ENCODE results near the gene CCL14.
"Not testable (repeated sequence)": the region's sequence is repeated elsewhere in the genome, so short reads cannot be mapped to it uniquely, and the experiment has no call there.

The CCL14 gene

DNA sequence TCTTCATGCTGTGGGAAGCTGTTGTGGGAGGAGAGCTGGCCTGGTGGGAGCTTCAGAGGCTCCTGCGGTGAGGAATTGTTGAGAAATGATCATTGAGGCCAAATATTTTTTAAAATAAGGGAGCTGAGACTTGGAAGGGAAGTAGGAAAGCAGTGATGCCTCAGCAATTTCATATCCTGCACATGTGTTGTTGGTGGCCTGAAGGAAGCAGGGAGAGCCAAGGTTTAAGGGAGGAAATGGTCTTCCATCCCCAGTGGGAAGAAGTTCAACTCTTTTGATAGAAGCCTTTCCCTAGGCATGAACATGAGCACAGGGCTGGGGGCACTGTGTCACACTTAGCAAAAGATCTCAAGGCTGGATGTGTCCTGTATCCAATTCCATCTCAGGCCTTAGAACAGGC, at the start of gene CCL14:
CCL14 (minus strand) TSS at position 87 of the 400 bp plus-strand sequence; CDS start at position 7, 80 bp downstream.
- DNase-seq (ENCODE audit: low spot score): no peak

DNA sequence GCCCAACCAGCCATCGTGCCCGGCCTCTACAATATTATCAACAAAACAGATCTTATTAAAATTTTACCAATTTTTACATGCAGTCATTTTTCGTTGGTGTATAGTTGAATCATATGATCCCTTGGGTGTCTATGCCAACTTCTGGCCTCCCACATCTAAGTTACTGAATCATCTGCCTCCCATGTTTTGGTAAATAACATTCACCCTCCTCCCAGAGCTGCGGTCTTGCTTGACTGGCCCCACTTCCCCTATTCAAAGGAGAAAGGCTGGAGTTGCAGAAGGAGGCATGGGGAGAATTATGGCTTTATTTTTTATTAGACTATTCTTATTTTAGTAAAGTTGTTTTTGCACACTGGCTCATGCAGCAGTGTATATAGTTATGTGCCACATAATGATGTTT, 49.7 kb upstream of the CCL14 start:
- no peak for DNase-seq (ENCODE audit: low spot score)

GRCh38 chr17:36034127-36034526, 47.6 kb upstream of the CCL14 start:
- no peak for DNase-seq (ENCODE audit: low spot score)

DNA sequence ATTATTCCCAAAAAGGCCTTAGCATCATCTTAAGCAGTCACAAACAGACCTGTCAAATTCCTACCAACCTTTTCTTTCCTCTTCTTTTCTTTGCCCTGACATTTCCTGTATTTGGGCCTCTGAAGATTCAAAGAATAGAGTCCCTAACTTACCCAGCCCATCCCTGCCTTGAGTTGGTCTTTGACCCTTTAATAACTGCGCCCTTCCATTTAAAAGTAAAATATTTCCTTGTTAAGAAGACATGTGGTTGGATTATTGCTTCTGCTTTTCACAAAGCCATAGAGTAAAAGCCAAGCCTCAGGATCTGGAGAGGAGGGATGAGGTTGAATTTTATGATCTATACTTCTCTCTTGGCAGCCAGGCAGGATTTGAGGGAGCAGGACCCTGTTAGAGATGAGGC, 44.4 kb upstream of the CCL14 start:
- no peak for DNase-seq (ENCODE audit: low spot score)

GRCh38 chr17:36027761-36028160, 41.2 kb upstream of the CCL14 start:
- no peak for DNase-seq (ENCODE audit: low spot score)

DNA sequence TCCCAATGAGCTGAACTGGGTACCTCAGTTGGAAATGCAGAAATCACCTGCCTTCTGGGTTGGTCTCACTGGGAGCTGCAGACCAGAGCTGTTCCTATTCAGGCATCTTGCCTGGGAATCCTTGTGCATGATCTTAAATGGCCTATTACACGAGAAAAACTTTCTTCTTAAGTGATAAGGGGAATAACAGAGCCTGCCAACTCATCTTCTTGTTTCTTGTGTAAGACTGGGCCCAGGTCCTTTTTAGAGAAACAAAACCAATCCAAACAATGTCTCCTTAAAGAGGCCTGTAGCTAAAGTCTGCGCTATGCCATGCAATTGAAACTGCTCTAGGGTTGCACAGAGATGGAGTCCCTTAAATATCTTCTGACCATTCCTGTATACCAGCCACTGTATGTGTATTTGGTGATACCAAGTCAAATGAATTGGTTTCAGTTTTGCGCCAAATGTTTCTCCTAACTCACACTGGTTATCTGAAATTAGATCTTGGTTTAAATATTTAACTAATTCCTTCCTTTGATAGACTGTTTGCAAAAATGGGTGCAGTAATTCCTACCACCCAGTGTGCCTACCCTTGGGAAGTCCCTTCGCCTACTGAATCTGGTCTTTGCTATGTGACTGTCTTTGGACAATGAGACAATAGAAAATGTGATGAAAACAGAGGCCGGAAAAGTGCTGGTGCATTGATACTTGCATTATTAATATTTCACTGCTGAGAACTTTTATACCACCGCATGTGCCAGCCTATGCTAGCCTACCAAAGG, 37.8 kb upstream of the CCL14 start:
- DNase-seq (ENCODE audit: low spot score): no peak

- DNase-seq (ENCODE audit: low spot score): no peak
Measured at GRCh38 chr17:36019423-36019822, 32.9 kb upstream of the CCL14 start.

- no peak for DNase-seq (ENCODE audit: low spot score)
Measured at GRCh38 chr17:36017799-36018198, 31.3 kb upstream of the CCL14 start, which contains the start of gene CCL23. TSS of gene CCL23 (minus strand) at chr17:36017972. CDS start at chr17:36017897, 75 bp downstream.

GRCh38 chr17:36016555-36016954, 30.0 kb upstream of the CCL14 start:
- no peak for DNase-seq (ENCODE audit: low spot score)

GRCh38 chr17:36015895-36016294, 29.4 kb upstream of the CCL14 start:
- DNase-seq (ENCODE audit: low spot score): not testable (repeated sequence)

DNA sequence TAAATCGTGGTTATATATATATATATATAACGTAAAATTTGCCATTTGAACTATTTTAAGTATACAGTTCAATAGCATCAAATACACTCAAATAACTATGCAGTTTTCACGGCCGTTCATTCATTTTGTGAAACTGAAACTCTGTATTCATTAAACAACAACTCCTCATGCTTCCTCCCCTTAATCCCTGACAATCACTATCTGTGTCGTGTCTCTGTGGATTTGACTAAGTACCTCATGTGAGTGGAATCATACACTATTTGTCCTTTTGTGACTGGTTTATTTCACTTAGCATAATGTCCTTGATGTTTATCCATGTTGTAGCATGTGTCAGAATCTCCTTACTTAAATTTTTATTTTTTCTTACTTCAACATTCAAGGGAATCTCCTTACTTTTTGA, 28.4 kb upstream of the CCL14 start:
- DNase-seq (ENCODE audit: low spot score): no peak

GRCh38 chr17:36011201-36011600, 24.7 kb upstream of the CCL14 start:
- no peak for DNase-seq (ENCODE audit: low spot score)

DNA sequence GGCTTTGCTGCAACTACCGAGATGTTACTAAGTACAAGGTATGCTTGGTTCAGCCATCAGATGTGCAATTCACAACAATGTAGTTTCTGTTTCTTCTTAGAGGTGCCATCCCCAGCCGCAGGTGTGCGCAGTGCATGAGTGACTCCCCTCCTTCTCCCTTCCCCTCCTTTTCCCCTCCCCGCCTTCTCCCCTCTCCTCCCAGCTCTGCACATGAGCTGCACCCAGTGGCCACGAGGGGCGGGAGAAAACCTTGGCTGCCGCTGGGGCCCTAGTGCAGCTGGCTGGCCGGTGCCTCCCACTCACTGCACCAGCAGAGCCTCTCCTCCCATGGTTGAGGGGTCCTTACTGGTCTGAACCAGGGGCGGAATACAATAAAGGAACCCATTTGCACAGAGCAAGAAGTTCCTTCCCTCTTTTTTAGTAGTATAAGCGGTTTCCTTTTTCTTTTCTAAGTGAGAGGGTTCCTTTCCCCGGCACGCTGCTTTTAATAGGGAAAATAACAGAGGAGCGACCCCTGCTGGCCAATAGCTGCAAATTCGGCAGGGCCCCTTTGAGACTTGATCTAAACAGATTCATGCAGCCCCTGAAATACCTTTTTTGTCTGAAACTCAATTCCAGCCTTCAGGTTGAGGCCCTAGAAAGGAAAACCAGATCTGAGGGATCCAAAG, 22.6 kb upstream of the CCL14 start:
- no peak for DNase-seq (ENCODE audit: low spot score)

- DNase-seq (ENCODE audit: low spot score): no peak
Measured at GRCh38 chr17:36004594-36005108, 18.1 kb upstream of the CCL14 start.

DNA sequence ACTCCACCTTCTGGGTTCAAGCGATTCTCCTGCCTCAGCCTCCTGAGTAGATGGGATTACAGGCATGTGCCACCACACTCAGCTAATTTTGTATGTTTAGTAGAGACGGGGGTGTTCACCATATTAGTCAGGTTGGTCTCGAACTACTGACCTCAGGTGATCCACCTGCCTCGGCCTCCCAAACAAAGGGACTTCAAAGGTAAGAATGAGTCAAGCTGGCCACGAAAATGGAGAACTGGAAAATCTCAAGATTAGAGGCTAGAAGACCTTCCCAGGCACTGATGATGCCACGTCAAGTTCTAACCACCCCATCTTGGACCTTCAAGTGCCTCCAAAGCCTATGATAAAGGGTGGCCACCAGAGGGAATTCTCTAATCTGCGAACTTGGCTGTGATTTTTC, 16.1 kb upstream of the CCL14 start:
- no peak for DNase-seq (ENCODE audit: low spot score)

DNA sequence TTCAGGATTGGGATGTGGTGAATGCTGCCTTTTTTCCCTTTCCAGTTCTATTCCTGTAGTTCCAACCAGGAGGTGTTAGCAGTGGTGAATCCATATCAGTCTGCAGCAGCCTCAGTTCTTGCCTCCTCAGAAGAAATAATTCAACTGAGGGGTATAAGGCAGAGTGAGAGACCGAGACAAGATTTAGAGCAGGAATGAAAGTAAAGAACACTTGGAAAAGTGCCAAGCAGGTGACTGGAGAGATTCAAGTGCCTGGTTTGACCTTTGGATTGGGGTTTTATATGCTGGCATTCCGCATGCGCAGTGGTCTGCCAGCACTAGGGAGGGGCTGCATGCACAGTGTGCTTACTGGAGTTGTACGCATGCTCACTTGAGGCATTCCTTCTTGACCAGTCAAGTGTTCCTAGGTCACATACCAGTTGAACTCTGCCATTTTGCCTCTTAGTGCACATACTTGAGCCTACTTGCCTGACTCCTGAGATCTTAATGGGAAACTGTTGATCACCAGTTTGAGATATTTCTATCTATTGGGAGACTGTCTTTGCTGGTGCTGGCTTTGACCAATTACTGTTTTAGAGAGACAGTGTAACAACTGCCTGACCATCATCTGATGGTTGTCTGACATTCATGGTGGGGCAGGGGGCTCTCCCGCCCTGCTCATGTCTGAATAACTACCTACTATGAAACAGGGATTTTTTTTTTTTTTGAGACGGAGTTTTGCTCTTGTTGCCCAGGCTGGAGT, 15.5 kb upstream of the CCL14 start:
- no peak for DNase-seq (ENCODE audit: low spot score)

DNA sequence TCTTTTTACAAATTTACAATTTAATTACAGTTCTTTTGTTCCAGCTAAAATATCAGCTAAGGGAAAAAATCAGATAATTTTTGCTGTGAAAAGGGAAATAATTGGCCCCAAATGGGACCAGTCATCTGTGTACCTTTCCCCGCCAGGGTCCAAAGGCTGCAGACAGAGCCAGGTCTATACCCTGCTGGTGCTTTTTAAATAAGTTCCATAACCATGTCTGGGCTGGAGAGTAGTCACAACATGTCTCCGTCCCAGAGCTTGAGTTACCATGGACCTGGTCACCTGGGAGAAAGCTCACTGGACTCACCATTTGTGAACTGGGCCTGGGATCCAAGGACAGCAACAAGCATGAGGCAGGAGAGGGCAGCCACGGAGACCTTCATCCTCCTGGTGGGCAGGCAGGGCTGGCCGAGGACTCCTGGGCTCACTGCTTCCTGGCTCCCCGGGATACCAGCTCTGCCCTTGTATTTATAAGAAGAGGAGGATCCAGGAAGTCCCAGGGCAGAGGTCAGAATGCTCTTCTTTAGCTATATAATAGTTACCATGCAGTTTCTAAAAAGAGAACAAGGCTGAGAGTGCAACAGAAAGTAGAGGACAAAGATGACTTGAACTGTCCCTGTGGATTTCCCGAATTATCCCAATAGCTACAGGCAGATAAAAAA, 14.7 kb upstream of the CCL14 start, which contains the start of gene CCL15:
CCL15 (minus strand) TSS at position 444 of the 662 bp plus-strand sequence; CDS start at position 383, 61 bp downstream.
- no peak for DNase-seq (ENCODE audit: low spot score)

GRCh38 chr17:36000732-36001109, 14.2 kb upstream of the CCL14 start:
- no peak for DNase-seq (ENCODE audit: low spot score)

GRCh38 chr17:35998756-35999155, 12.2 kb upstream of the CCL14 start:
- no peak for DNase-seq (ENCODE audit: low spot score)

DNA sequence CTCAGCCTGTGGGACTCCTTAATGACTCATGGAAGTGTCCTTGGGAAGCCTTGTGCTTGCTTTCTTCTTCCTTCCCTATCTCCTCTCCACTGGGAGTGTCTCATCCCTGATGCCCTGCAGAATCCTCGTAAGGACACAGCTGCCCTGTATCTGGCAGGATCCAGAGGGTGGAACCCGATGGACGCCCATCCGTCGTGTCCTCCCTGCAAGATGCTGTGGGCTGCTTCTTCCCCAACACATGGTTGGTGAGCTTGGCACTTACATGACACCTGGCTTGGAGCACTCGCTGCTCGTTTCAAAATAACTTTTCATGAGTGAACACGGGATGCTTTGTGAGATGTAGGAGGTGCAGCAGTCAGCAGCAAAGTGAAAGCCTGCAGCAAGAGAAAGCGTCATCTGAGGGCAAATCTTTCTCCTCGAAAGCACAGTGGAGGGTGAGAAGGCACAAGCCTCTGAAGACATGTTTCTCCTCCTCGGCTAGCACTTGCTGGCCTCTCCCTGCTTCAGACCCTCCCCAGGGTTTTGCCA, 11.6 kb upstream of the CCL14 start:
- DNase-seq (ENCODE audit: low spot score): no peak

DNA sequence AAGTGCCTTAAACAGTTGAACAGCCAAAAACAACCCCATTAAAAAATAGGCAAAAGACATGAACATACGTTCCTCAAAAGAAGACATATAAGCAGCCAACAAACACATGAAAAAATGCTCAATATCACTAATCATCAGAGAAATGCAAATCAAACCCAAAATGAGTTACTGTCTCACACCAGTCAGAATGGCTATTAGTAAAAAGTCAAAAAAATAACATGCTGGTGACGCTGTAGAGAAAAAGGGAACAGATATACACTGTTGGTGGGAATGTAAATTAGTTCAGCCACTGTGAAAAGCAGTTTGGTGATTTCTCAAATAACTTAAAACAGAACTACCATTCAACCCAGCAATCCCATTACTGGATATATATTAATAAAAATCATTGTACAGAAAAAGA, 8.8 kb upstream of the CCL14 start:
- not testable (repeated sequence) for DNase-seq (ENCODE audit: low spot score)

GRCh38 chr17:35991075-35991474, 4.5 kb upstream of the CCL14 start:
- no peak for DNase-seq (ENCODE audit: low spot score)

All from left forelimb (tissue), 1 donor.